ENCODE results near the gene ZNF268. TPM values are rescaled to one million over a fixed set of nuclear protein-coding genes. Genes with fewer than 3 reads are reported as not detected.
"Not testable (repeated sequence)": the region's sequence is repeated elsewhere in the genome, so short reads cannot be mapped to it uniquely, and the experiment has no call there.

ZNF268 gene
- total RNA-seq, 2 donors from 2014 or later, result 26.4 to 39.5 TPM

- no peak overlapping the region for H3K4me3 ChIP-seq (ENCODE audit: low read length)
- no peaks in the 10 kb centered on the region for H3K4me1 ChIP-seq (ENCODE audit: control insufficient read depth, insufficient read depth, low read length)
- Mint-ChIP-seq H3K9me3 (peaks cover 66% of the 10 kb centered on the region), H3K27me3 (ENCODE audit: insufficient read depth) (no peaks in the 10 kb centered on the region), H3K4me1 (no peaks in the 10 kb centered on the region), H3K36me3 (ENCODE audit: low read depth) (no peaks in the 10 kb centered on the region), H3K27ac (no peak overlapping the region), H3K4me3 (no peak overlapping the region)
- no peaks in the 10 kb centered on the region for H3K27me3 ChIP-seq (ENCODE audit: control insufficient read depth, insufficient read depth, low read length, poor library complexity, severe bottlenecking)
- 74 to 80% methylated on average over 1 to 4 of the region's 6 CpGs for WGBS, 2 experiments (ENCODE audit: insufficient coverage in 1 of 2, insufficient read length in 1 of 2)
- no peak overlapping the region for H3K27ac ChIP-seq (ENCODE audit: low read depth, low read length)
- H3K9me3 ChIP-seq (ENCODE audit: control insufficient read depth, low read length), result peaks cover 35% of the 10 kb centered on the region
- DNase-seq, result no peak
- no peaks in the 10 kb centered on the region for H3K36me3 ChIP-seq (ENCODE audit: control insufficient read depth, insufficient read depth, low read length)
- no peak overlapping the region for H3K9ac ChIP-seq (ENCODE audit: extremely low read depth, low read length, poor library complexity, severe bottlenecking)
- no peak for TF ChIP-seq CTCF (conservative IDR thresholded peaks at IDR 0.05)
These were observed 70.4 kb downstream of the ZNF268 start for GRCh38 chr12:133251732-133252131.

GRCh38 chr12:133255833-133256232 lies 74.5 kb downstream of the ZNF268 start:
- 13 to 50% methylated on average over 1 of the region's 1 CpG for WGBS, 2 experiments (ENCODE audit: insufficient coverage in 1 of 2, insufficient read length in 1 of 2)
- not testable (repeated sequence) for H3K4me1 ChIP-seq (ENCODE audit: control insufficient read depth, insufficient read depth, low read length); DNase-seq; H3K4me3 ChIP-seq (ENCODE audit: low read length); H3K9ac ChIP-seq (ENCODE audit: extremely low read depth, low read length, poor library complexity, severe bottlenecking); H3K27ac ChIP-seq (ENCODE audit: low read depth, low read length); H3K36me3 ChIP-seq (ENCODE audit: control insufficient read depth, insufficient read depth, low read length); H3K36me3 Mint-ChIP-seq (ENCODE audit: low read depth); H3K4me1 Mint-ChIP-seq; H3K27ac Mint-ChIP-seq; H3K27me3 Mint-ChIP-seq (ENCODE audit: insufficient read depth); H3K27me3 ChIP-seq (ENCODE audit: control insufficient read depth, insufficient read depth, low read length, poor library complexity, severe bottlenecking); H3K4me3 Mint-ChIP-seq
- H3K9me3 Mint-ChIP-seq, result peaks cover 68% of the 10 kb centered on the region
- H3K9me3 ChIP-seq (ENCODE audit: control insufficient read depth, low read length), result peaks cover 46% of the 10 kb centered on the region

GRCh38 chr12:133256321-133256720 lies 75.0 kb downstream of the ZNF268 start:
- Histone ChIP-seq H3K9me3 (ENCODE audit: control insufficient read depth, low read length) (peaks cover 43% of the 10 kb centered on the region), H3K9ac (ENCODE audit: extremely low read depth, low read length, poor library complexity, severe bottlenecking) (no peak overlapping the region), H3K27ac (ENCODE audit: low read depth, low read length) (no peak overlapping the region), H3K4me1 (ENCODE audit: control insufficient read depth, insufficient read depth, low read length) (no peaks in the 10 kb centered on the region), H3K4me3 (ENCODE audit: low read length) (no peak overlapping the region), H3K36me3 (ENCODE audit: control insufficient read depth, insufficient read depth, low read length) (no peaks in the 10 kb centered on the region), H3K27me3 (ENCODE audit: control insufficient read depth, insufficient read depth, low read length, poor library complexity, severe bottlenecking) (no peaks in the 10 kb centered on the region)
- TF ChIP-seq CTCF (conservative IDR thresholded peaks at IDR 0.05), result no peak
- Mint-ChIP-seq H3K9me3 (peaks cover 69% of the 10 kb centered on the region), H3K27ac (no peak overlapping the region), H3K4me3 (no peak overlapping the region), H3K27me3 (ENCODE audit: insufficient read depth) (no peaks in the 10 kb centered on the region), H3K36me3 (ENCODE audit: low read depth) (no peaks in the 10 kb centered on the region), H3K4me1 (no peaks in the 10 kb centered on the region)
- no peak for DNase-seq
- 44 to 47% methylated on average over 1 of the region's 1 CpG for WGBS, 2 experiments (ENCODE audit: insufficient coverage in 1 of 2, insufficient read length in 1 of 2)

- H3K27ac ChIP-seq (ENCODE audit: low read depth, low read length), result no peak overlapping the region
- H3K36me3 Mint-ChIP-seq (ENCODE audit: low read depth), result no peaks in the 10 kb centered on the region
- H3K27me3 Mint-ChIP-seq (ENCODE audit: insufficient read depth), result no peaks in the 10 kb centered on the region
- peaks cover 37% of the 10 kb centered on the region for H3K9me3 Mint-ChIP-seq
- H3K27me3 ChIP-seq (ENCODE audit: control insufficient read depth, insufficient read depth, low read length, poor library complexity, severe bottlenecking), result no peaks in the 10 kb centered on the region
- H3K36me3 ChIP-seq (ENCODE audit: control insufficient read depth, insufficient read depth, low read length), result no peaks in the 10 kb centered on the region
- no peak for TF ChIP-seq CTCF (conservative IDR thresholded peaks at IDR 0.05)
- H3K27ac Mint-ChIP-seq, result no peak overlapping the region
- H3K9me3 ChIP-seq (ENCODE audit: control insufficient read depth, low read length), result no peaks in the 10 kb centered on the region
- H3K9ac ChIP-seq (ENCODE audit: extremely low read depth, low read length, poor library complexity, severe bottlenecking), result no peak overlapping the region
- H3K4me1 Mint-ChIP-seq, result no peaks in the 10 kb centered on the region
- no peak overlapping the region for H3K4me3 ChIP-seq (ENCODE audit: low read length)
- H3K4me1 ChIP-seq (ENCODE audit: control insufficient read depth, insufficient read depth, low read length), result no peaks in the 10 kb centered on the region
- DNase-seq, result no peak
- 89 to 90% methylated on average over 21 to 33 of the region's 33 CpGs for WGBS, 2 experiments (ENCODE audit: insufficient coverage in 1 of 2, insufficient read length in 1 of 2)
- no peak overlapping the region for H3K4me3 Mint-ChIP-seq
These were observed 82.9 kb downstream of the ZNF268 start for GRCh38 chr12:133264173-133264572.

All from endodermal cell (in vitro differentiated cells).